Measurements from ENCODE around the gene CFAP97. TPM values are rescaled to one million over a fixed set of nuclear protein-coding genes. Genes with fewer than 3 reads are reported as not detected.

Gene CFAP97
- total and polyA plus RNA-seq, 2 donors (not counting 1 experiment from before 2014, with no cell fraction given): 11.3 to 32.0 TPM

- TF ChIP-seq EZH2 (IDR thresholded peaks at IDR 0.05; ENCODE audit: borderline replicate concordance, insufficient read depth, low read depth, low read length, poor library complexity, severe bottlenecking) (no peak), CTCF (IDR thresholded peaks at IDR 0.05) (no peak)
- Histone ChIP-seq H3K27ac (ENCODE audit: low read length in 2 of 2) (no peak overlapping the region), H3K27me3 (replicated peaks in 1 of 4; ENCODE audit: control extremely low read depth in 1 of 4, control insufficient read depth in 3 of 4, insufficient read depth in 4 of 4, low read length in 3 of 4) (peaks cover 0 to 5% (median 0%) of the 10 kb centered on the region in 4 experiments), H3K9me3 (ENCODE audit: control extremely low read depth in 1 of 3, control insufficient read depth in 2 of 3, insufficient read depth in 1 of 3, low read length in 2 of 3) (no peaks in the 10 kb centered on the region), H3K4me2 (replicated peaks; ENCODE audit: low read depth, low read length, poor library complexity, severe bottlenecking) (no peak overlapping the region), H3K4me3 (ENCODE audit: control extremely low read depth in 1 of 5, extremely low read depth in 1 of 5, insufficient read depth in 1 of 5, low read depth in 2 of 5, low read length in 4 of 5) (no peak overlapping the region), H3K36me3 (replicated peaks in 1 of 2; ENCODE audit: control extremely low read depth in 1 of 2, control insufficient read depth in 1 of 2, extremely low read depth in 1 of 2, insufficient read depth in 2 of 2, low read length in 1 of 2) (no peaks in the 10 kb centered on the region), H3K9ac (ENCODE audit: low read length) (no peak overlapping the region), H3K79me2 (ENCODE audit: control insufficient read depth, insufficient read depth, low read length) (no peaks in the 10 kb centered on the region), H3K4me1 (ENCODE audit: control insufficient read depth in 2 of 2, insufficient read depth in 2 of 2, low read length in 2 of 2) (no peaks in the 10 kb centered on the region), H2AFZ (ENCODE audit: insufficient read depth, low read depth, low read length, poor library complexity, severe bottlenecking) (no peak overlapping the region), H4K20me1 (ENCODE audit: control insufficient read depth, insufficient read depth, low read length, poor library complexity, severe bottlenecking) (no peaks in the 10 kb centered on the region)
- POLR2A ChIA-PET: no interaction called here
- CTCF ChIA-PET: no interaction called here
- ATAC-seq (ENCODE audit: low read depth) (no peak), DNase-seq (no peak)
- peaks cover 15% of the 10 kb centered on the region for H3K27me3 Mint-ChIP-seq
- intact Hi-C loops (cut with micrococcal nuclease): no loop called here
- H3K27ac Mint-ChIP-seq: no peak overlapping the region
- H3K4me1 Mint-ChIP-seq: no peaks in the 10 kb centered on the region
- no peak overlapping the region for H3K4me3 Mint-ChIP-seq
- WGBS (ENCODE audit: insufficient coverage): 77% methylated on average over 2 of the region's 2 CpGs
- no peaks in the 10 kb centered on the region for H3K9me3 Mint-ChIP-seq (ENCODE audit: insufficient read depth)
These were observed 91.7 kb downstream of the CFAP97 start for GRCh38 chr4:185112104-185112503.

- POLR2A ChIA-PET: no interaction called here
- Histone ChIP-seq H3K4me3 (ENCODE audit: control extremely low read depth in 1 of 5, extremely low read depth in 1 of 5, insufficient read depth in 1 of 5, low read depth in 2 of 5, low read length in 4 of 5) (no peak overlapping the region), H3K36me3 (replicated peaks in 1 of 2; ENCODE audit: control extremely low read depth in 1 of 2, control insufficient read depth in 1 of 2, extremely low read depth in 1 of 2, insufficient read depth in 2 of 2, low read length in 1 of 2) (no peaks in the 10 kb centered on the region), H2AFZ (ENCODE audit: insufficient read depth, low read depth, low read length, poor library complexity, severe bottlenecking) (no peak overlapping the region), H3K9me3 (ENCODE audit: control extremely low read depth in 1 of 3, control insufficient read depth in 2 of 3, insufficient read depth in 1 of 3, low read length in 2 of 3) (no peaks in the 10 kb centered on the region), H3K9ac (ENCODE audit: low read length) (no peak overlapping the region), H3K4me2 (replicated peaks; ENCODE audit: low read depth, low read length, poor library complexity, severe bottlenecking) (no peak overlapping the region), H3K27me3 (replicated peaks in 1 of 4; ENCODE audit: control extremely low read depth in 1 of 4, control insufficient read depth in 3 of 4, insufficient read depth in 4 of 4, low read length in 3 of 4) (no peaks in the 10 kb centered on the region), H3K79me2 (ENCODE audit: control insufficient read depth, insufficient read depth, low read length) (no peaks in the 10 kb centered on the region), H3K4me1 (ENCODE audit: control insufficient read depth in 2 of 2, insufficient read depth in 2 of 2, low read length in 2 of 2) (no peaks in the 10 kb centered on the region), H4K20me1 (ENCODE audit: control insufficient read depth, insufficient read depth, low read length, poor library complexity, severe bottlenecking) (no peaks in the 10 kb centered on the region), H3K27ac (ENCODE audit: low read length in 2 of 2) (no peak overlapping the region)
- DNase-seq (no peak), ATAC-seq (ENCODE audit: low read depth) (no peak)
- intact Hi-C loops (cut with micrococcal nuclease): no loop called here
- CTCF ChIA-PET: no interaction called here
- Mint-ChIP-seq H3K27me3 (peaks cover 19% of the 10 kb centered on the region), H3K27ac (no peak overlapping the region), H3K9me3 (ENCODE audit: insufficient read depth) (no peaks in the 10 kb centered on the region), H3K4me3 (no peak overlapping the region), H3K4me1 (no peaks in the 10 kb centered on the region)
- WGBS (ENCODE audit: insufficient coverage): 88% methylated on average over 6 of the region's 11 CpGs
- TF ChIP-seq EZH2 (IDR thresholded peaks at IDR 0.05; ENCODE audit: borderline replicate concordance, insufficient read depth, low read depth, low read length, poor library complexity, severe bottlenecking) (no peak), CTCF (IDR thresholded peaks at IDR 0.05) (no peak)
These were observed 93.4 kb downstream of the CFAP97 start for GRCh38 chr4:185110375-185110823.
